ENCODE results near the gene INAVA. TPM values are rescaled to one million over a fixed set of nuclear protein-coding genes. Genes with fewer than 3 reads are reported as not detected.

The INAVA gene
- total and polyA plus RNA-seq, 11 donors = 0.07 to 0.43 (median 0.11) TPM; not detected in 4

DNA sequence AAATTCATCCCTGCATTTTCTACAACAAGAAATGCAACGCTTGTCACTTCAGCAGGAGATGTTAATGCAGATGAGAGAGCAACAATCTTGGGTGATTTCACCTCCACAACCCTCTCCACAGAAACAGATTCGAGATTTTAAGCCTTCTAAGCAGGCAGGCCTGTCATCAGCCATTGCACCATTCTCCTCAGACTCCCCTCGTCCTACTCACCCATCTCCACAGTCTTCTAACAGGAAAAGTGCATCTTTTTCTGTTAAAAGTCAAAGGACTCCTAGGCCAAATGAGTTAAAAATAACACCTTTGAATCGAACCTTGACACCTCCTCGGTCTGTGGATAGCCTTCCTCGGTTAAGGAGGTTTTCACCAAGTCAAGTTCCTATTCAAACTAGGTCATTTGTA lies 45.3 kb upstream of the INAVA start:
- Histone ChIP-seq H3K27ac (no peak overlapping the region), H3K27me3 (no peaks in the 10 kb centered on the region), H3K36me3 (peaks cover 0 to 100% (median 67%) of the 10 kb centered on the region in 9 donors), H3K4me3 (no peak overlapping the region), H3K9me3 (no peaks in the 10 kb centered on the region), H3K4me1 (no peaks in the 10 kb centered on the region)
- no peak for TF ChIP-seq CTCF (IDR thresholded peaks at IDR 0.05)
- intact Hi-C loops (cut with DNase I) = no loop called here
- no peak for ATAC-seq
- 85 to 92% (median 91%) methylated on average over 6 of the region's 6 CpGs for WGBS, 4 donors
- no peak for DNase-seq

DNA sequence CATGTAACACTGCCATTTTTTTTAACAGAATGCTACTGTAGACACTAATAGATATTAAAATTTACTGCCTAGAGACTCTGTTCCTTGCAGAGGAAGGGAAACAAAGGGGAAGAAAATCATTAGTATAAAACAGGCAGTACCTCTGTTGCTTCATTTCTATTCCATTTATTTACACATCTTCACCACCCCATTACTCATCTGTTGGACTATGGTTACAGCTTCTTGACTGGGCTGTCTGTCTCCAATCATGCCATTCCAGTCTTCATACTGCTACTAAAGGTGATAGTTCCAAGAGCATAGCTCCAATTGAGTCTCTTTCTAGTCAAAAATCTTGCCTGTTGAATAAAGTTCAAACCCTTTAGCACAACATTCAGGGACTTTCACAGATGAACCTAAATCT lies 44.1 kb upstream of the INAVA start:
- Histone ChIP-seq H3K4me3 (no peak overlapping the region), H3K9me3 (no peaks in the 10 kb centered on the region), H3K4me1 (no peaks in the 10 kb centered on the region), H3K36me3 (peaks cover 0 to 100% (median 69%) of the 10 kb centered on the region in 9 donors), H3K27me3 (no peaks in the 10 kb centered on the region), H3K27ac (no peak overlapping the region)
- no peak for TF ChIP-seq POLR2A (IDR thresholded peaks at IDR 0.05)
- no peak for TF ChIP-seq CTCF (IDR thresholded peaks at IDR 0.05)
- DNase-seq = no peak
- no peak for ATAC-seq
- intact Hi-C loops (cut with DNase I) = no loop called here

GRCh38 chr1:200856716-200857357 lies 37.9 kb upstream of the INAVA start:
- Histone ChIP-seq H3K36me3 (peaks cover 0 to 88% (median 40%) of the 10 kb centered on the region in 9 donors), H3K9me3 (no peaks in the 10 kb centered on the region), H3K4me1 (peaks cover 0 to 16% (median 6%) of the 10 kb centered on the region in 12 donors), H3K27me3 (no peaks in the 10 kb centered on the region), H3K4me3 (no peak overlapping the region), H3K27ac (no peak overlapping the region)
- WGBS, 4 donors = 56 to 62% (median 59%) methylated on average over 2 of the region's 2 CpGs
- ATAC-seq (peak in 2 of 4 donors; percentile 28 to 50), DNase-seq (no peak)
- TF ChIP-seq CTCF (IDR thresholded peaks at IDR 0.05) (no peak), POLR2A (IDR thresholded peaks at IDR 0.05) (no peak)
- intact Hi-C loops (cut with DNase I) = no loop called here

GRCh38 chr1:200857804-200858203 lies 36.9 kb upstream of the INAVA start:
- TF ChIP-seq CTCF (IDR thresholded peaks at IDR 0.05) = no peak
- intact Hi-C loops (cut with DNase I) = no loop called here
- ATAC-seq = no peak
- DNase-seq = no peak
- Histone ChIP-seq H3K27ac (no peak overlapping the region), H3K4me3 (no peak overlapping the region), H3K27me3 (no peaks in the 10 kb centered on the region), H3K36me3 (peaks cover 0 to 83% (median 42%) of the 10 kb centered on the region in 9 donors), H3K4me1 (peaks cover 0 to 16% (median 6%) of the 10 kb centered on the region in 12 donors), H3K9me3 (no peaks in the 10 kb centered on the region)
- WGBS, 4 donors = 83 to 94% (median 87%) methylated on average over 1 of the region's 1 CpG

All from heart left ventricle (tissue), 16 donors.